Stimulated activated CD8-positive, alpha-beta memory T cell treated with anti-CD3 and anti-CD28 coated beads, Interleukin-4, amount 100 ng/mL, for 24 hours (primary cell): ENCODE data around the gene PPP3R1.
"Not testable (repeated sequence)": the region's sequence is repeated elsewhere in the genome, so short reads cannot be mapped to it uniquely, and the experiment has no call there.

ENCODE experiments used
- DNase-seq: peaks from one replicate; pipeline ENCODE4 v3.0.0-alpha.2; 2020; ENCODE audit warnings: low read depth

Gene PPP3R1

GRCh38 chr2:68188831-68189230 lies 63.5 kb downstream of the PPP3R1 start:
- no peak for DNase-seq

GRCh38 chr2:68187329-68187728 lies 65.0 kb downstream of the PPP3R1 start:
- no peak for DNase-seq

- peak; percentile 38 for DNase-seq
Observed at GRCh38 chr2:68185541-68186164, 66.7 kb downstream of the PPP3R1 start.

GRCh38 chr2:68182902-68183301 lies 69.4 kb downstream of the PPP3R1 start:
- DNase-seq = no peak

GRCh38 chr2:68178954-68179627 lies 73.2 kb downstream of the PPP3R1 start:
- DNase-seq = no peak

- DNase-seq = no peak
Observed at GRCh38 chr2:68178432-68178831, 73.9 kb downstream of the PPP3R1 start.

GRCh38 chr2:68177541-68177940 lies 74.8 kb downstream of the PPP3R1 start:
- no peak for DNase-seq

- no peak for DNase-seq
Observed at GRCh38 chr2:68176657-68177056, 75.7 kb downstream of the PPP3R1 start.

GRCh38 chr2:68175210-68175609 lies 77.1 kb downstream of the PPP3R1 start:
- DNase-seq = not testable (repeated sequence)

- DNase-seq = no peak
Observed at GRCh38 chr2:68172990-68173700, 79.2 kb downstream of the PPP3R1 start.

GRCh38 chr2:68172521-68172920 lies 79.8 kb downstream of the PPP3R1 start:
- DNase-seq = no peak

- no peak for DNase-seq
Observed at GRCh38 chr2:68171684-68172083, 80.6 kb downstream of the PPP3R1 start.

GRCh38 chr2:68171146-68171545 lies 81.2 kb downstream of the PPP3R1 start:
- no peak for DNase-seq

GRCh38 chr2:68169308-68169707 lies 83.0 kb downstream of the PPP3R1 start:
- no peak for DNase-seq

- no peak for DNase-seq
Observed at GRCh38 chr2:68167186-68167585, 85.1 kb downstream of the PPP3R1 start.

- DNase-seq = no peak
Observed at GRCh38 chr2:68163641-68164040, 88.7 kb downstream of the PPP3R1 start.

- DNase-seq = no peak
Observed at GRCh38 chr2:68158134-68158447, 94.2 kb downstream of the PPP3R1 start.

GRCh38 chr2:68157402-68158133 lies 94.8 kb downstream of the PPP3R1 start, which contains the start of gene PNO1:
Gene PNO1 (plus strand): TSS chr2:68157888. CDS start chr2:68157935, 47 bp downstream.
- DNase-seq = peak; percentile 95

GRCh38 chr2:68157002-68157401 lies 95.3 kb downstream of the PPP3R1 start:
- no peak for DNase-seq

- DNase-seq = no peak
Observed at GRCh38 chr2:68156419-68156818, 95.9 kb downstream of the PPP3R1 start.

- DNase-seq = no peak
Observed at GRCh38 chr2:68155618-68156017, 96.7 kb downstream of the PPP3R1 start.

GRCh38 chr2:68152681-68153347 lies 99.5 kb downstream of the PPP3R1 start:
- no peak for DNase-seq
